ENCODE results near the gene FAM53A.

FAM53A gene

DNA sequence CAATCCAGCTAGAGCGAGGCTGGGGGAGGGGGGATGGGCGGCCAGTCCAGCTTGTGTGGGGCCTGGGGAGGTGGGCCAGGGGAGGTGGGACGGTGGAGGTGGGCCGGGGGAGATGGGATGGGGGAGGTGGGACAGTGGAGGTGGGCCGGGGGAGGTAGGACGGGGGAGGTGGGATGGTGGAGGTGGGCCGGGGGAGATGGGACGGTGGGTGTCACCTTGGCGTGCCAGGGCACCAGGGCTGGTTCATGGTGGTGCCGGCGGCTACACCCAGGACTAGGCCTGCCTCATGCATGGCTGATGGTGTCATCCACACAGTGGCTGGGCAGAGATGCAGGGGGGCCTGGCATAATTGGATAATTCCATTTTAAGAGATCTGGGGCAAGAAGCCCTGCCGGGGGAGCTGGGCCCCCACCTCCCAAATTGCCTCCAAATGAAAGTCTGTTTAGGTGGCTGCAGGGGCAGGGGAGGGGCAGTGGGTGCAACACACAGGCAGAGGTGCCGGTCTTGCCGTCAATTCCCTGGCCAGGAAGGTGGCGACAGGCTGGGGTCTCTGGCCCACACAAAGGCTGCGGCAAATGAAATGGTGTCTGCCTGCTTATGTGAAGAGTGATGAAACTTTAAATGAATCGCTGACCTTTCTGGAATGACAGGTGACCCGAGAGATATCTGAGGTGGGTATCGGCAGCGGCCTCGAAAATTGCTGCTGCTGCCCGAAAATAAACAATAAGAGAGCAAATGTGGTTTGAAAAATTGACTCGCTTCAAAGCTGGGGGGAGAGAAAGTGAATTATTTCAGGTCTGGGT lies 82.1 kb downstream of the FAM53A start:
- H3K36me3 ChIP-seq (ENCODE audit: insufficient read depth, low read length), result no peaks in the 10 kb centered on the region
- H3K27me3 ChIP-seq (ENCODE audit: insufficient read depth, low read length), result 0 out of 2 replicates have a peak, but pooled peaks cover 8% of the 10 kb centered on the region
- H3K79me2 ChIP-seq (ENCODE audit: control insufficient read depth, insufficient read depth, low read length, unreplicated experiment), result no peaks in the 10 kb centered on the region
- no peak overlapping the region for H3K4me3 ChIP-seq (ENCODE audit: low read depth, low read length)
- no peak overlapping the region for H2AFZ ChIP-seq (ENCODE audit: low read length, unreplicated experiment)
- peaks cover 10% of the 10 kb centered on the region for H3K4me1 ChIP-seq (ENCODE audit: control insufficient read depth, insufficient read depth, low read length, unreplicated experiment)
- no peak overlapping the region for H3K27ac ChIP-seq (ENCODE audit: low read depth, low read length)

- H3K27me3 ChIP-seq (ENCODE audit: insufficient read depth, low read length), result 0 out of 2 replicates have a peak, but pooled peaks cover 8% of the 10 kb centered on the region
- no peak overlapping the region for H3K4me3 ChIP-seq (ENCODE audit: low read depth, low read length)
- no peak overlapping the region for H3K27ac ChIP-seq (ENCODE audit: low read depth, low read length)
- no peak overlapping the region for H2AFZ ChIP-seq (ENCODE audit: low read length, unreplicated experiment)
- no peaks in the 10 kb centered on the region for H3K36me3 ChIP-seq (ENCODE audit: insufficient read depth, low read length)
- H3K79me2 ChIP-seq (ENCODE audit: control insufficient read depth, insufficient read depth, low read length, unreplicated experiment), result no peaks in the 10 kb centered on the region
- H3K4me1 ChIP-seq (ENCODE audit: control insufficient read depth, insufficient read depth, low read length, unreplicated experiment), result peaks cover 10% of the 10 kb centered on the region
Measured at GRCh38 chr4:1601533-1601835, 82.6 kb downstream of the FAM53A start.

- Histone ChIP-seq H3K4me1 (ENCODE audit: control insufficient read depth, insufficient read depth, low read length, unreplicated experiment) (peaks cover 10% of the 10 kb centered on the region), H2AFZ (ENCODE audit: low read length, unreplicated experiment) (no peak overlapping the region), H3K36me3 (ENCODE audit: insufficient read depth, low read length) (no peaks in the 10 kb centered on the region), H3K27me3 (ENCODE audit: insufficient read depth, low read length) (0 out of 2 replicates have a peak, but pooled peaks cover 8% of the 10 kb centered on the region), H3K4me3 (ENCODE audit: low read depth, low read length) (no peak overlapping the region), H3K79me2 (ENCODE audit: control insufficient read depth, insufficient read depth, low read length, unreplicated experiment) (no peaks in the 10 kb centered on the region), H3K27ac (ENCODE audit: low read depth, low read length) (no peak overlapping the region)
Measured at GRCh38 chr4:1600811-1601532, 83.1 kb downstream of the FAM53A start.

DNA sequence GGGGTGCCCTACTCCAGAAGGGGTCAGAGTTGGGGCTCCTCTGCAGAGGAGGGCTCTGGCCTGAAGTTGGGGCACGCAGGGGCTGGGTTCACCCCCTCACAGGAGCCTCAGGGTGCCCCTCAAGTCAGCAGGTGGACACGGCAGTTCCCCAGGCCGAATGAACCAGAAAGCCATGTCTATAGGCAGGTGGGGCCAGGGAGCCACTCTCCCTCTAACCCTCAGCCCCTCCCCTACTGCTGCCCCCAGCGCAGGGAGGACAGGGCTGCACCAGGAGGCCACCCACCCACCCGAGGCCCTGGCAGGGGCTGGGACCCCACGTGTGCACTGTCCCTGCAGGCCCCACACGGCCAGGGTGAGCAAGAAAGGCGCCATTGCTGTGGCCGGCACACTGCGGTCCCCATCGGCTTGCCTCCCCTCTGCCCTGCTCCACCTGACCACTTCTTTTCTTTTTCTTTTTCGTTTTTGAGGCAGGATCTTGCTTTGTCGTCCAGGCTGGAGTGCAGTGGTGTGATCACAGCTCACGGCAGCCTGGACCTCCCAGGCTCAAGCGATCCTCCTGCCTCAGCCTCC lies 83.8 kb downstream of the FAM53A start:
- 0 out of 2 replicates have a peak, but pooled peaks cover 8% of the 10 kb centered on the region for H3K27me3 ChIP-seq (ENCODE audit: insufficient read depth, low read length)
- no peaks in the 10 kb centered on the region for H3K79me2 ChIP-seq (ENCODE audit: control insufficient read depth, insufficient read depth, low read length, unreplicated experiment)
- H3K4me3 ChIP-seq (ENCODE audit: low read depth, low read length), result no peak overlapping the region
- peaks cover 10% of the 10 kb centered on the region for H3K4me1 ChIP-seq (ENCODE audit: control insufficient read depth, insufficient read depth, low read length, unreplicated experiment)
- no peak overlapping the region for H3K27ac ChIP-seq (ENCODE audit: low read depth, low read length)
- H2AFZ ChIP-seq (ENCODE audit: low read length, unreplicated experiment), result no peak overlapping the region
- H3K36me3 ChIP-seq (ENCODE audit: insufficient read depth, low read length), result no peaks in the 10 kb centered on the region

DNA sequence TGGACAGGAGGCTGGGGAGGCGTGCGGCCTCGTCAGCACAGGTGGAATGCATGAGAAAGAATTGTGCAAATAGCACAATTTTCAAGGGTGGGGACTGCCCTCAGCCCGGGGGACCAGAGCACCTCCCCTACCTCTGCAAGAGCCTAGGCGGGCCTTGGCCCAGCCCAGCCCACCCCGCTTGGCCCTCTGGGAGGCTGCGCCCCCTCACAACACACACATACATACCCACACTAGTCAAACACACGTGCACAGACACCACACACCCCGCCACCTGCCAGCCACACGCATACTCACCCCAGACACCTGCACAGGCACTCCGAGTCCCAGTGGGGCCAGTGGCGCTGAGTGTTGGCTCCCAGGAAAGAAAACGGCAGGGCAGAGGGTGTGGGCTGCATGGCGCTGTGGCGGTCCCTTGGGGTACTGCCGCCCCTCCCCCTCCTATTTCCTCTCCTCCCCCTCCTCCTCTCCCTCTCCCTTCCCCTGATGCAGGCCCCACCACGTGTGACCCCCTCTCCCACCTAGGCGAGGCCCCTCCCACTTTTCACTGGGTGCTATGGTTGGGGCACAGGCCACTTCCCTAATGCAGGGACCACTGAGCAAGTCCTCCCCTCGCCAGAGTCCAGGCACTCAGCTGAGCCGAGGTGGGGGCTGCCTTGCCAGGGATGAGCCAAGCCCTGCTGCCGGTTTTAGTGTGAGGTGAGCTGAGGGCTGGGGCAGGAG lies 84.5 kb downstream of the FAM53A start:
- no peak overlapping the region for H3K4me3 ChIP-seq (ENCODE audit: low read depth, low read length)
- H3K27ac ChIP-seq (ENCODE audit: low read depth, low read length), result no peak overlapping the region
- H3K27me3 ChIP-seq (ENCODE audit: insufficient read depth, low read length), result 0 out of 2 replicates have a peak, but pooled peaks cover 4% of the 10 kb centered on the region
- H3K4me1 ChIP-seq (ENCODE audit: control insufficient read depth, insufficient read depth, low read length, unreplicated experiment), result peaks cover 10% of the 10 kb centered on the region
- H2AFZ ChIP-seq (ENCODE audit: low read length, unreplicated experiment), result no peak overlapping the region
- H3K79me2 ChIP-seq (ENCODE audit: control insufficient read depth, insufficient read depth, low read length, unreplicated experiment), result no peaks in the 10 kb centered on the region
- no peaks in the 10 kb centered on the region for H3K36me3 ChIP-seq (ENCODE audit: insufficient read depth, low read length)

GRCh38 chr4:1599026-1599481 lies 85.1 kb downstream of the FAM53A start:
- Histone ChIP-seq H2AFZ (ENCODE audit: low read length, unreplicated experiment) (no peak overlapping the region), H3K79me2 (ENCODE audit: control insufficient read depth, insufficient read depth, low read length, unreplicated experiment) (no peaks in the 10 kb centered on the region), H3K27ac (ENCODE audit: low read depth, low read length) (no peak overlapping the region), H3K4me1 (ENCODE audit: control insufficient read depth, insufficient read depth, low read length, unreplicated experiment) (peaks cover 6% of the 10 kb centered on the region), H3K36me3 (ENCODE audit: insufficient read depth, low read length) (no peaks in the 10 kb centered on the region), H3K27me3 (ENCODE audit: insufficient read depth, low read length) (peaks cover 4% of the 10 kb centered on the region; the same call in 1 of the 2 replicates), H3K4me3 (ENCODE audit: low read depth, low read length) (no peak overlapping the region)

DNA sequence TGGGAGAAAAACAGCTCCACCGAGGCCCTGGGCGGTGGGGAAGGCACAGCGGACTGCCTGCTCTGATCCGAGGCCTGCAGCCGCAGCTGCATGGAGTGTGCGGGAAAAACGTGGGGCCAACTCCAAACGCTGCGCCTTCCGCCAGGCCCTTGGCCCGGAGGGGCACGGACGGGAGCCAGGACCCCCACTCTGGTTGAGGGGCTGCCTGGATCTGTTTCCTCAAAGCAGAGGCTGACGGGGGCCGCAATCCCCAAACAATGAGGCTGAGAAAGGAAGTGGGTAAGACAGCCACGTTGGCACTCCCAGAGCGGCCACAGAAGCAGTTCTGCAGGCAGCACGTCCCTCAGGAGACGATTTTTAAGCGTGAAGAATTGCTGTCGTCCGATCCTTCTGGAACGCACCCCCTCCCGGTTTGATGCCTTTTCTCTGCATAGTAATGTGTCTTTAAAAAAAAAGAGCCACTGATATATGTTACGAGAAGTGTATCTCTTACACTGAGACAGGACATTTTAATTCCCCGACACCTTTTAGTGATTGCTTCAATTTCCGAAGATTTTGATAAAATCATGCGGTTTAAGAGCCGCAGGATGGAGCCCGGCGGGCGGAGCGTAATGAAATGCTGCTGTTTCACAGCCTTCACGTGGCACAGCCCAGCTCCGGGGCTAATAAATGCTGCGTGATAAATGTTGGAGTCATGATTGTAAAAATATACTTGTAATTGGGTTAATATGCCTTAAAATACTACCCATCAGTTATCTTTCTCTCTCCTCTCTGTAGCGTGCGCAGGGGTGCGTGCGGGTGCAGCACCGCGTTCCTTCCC lies 85.7 kb downstream of the FAM53A start:
- H3K4me1 ChIP-seq (ENCODE audit: control insufficient read depth, insufficient read depth, low read length, unreplicated experiment), result no peaks in the 10 kb centered on the region
- no peaks in the 10 kb centered on the region for H3K79me2 ChIP-seq (ENCODE audit: control insufficient read depth, insufficient read depth, low read length, unreplicated experiment)
- peaks cover 8% of the 10 kb centered on the region; the same call in 1 of the 2 replicates for H3K27me3 ChIP-seq (ENCODE audit: insufficient read depth, low read length)
- no peak overlapping the region for H3K27ac ChIP-seq (ENCODE audit: low read depth, low read length)
- H3K4me3 ChIP-seq (ENCODE audit: low read depth, low read length), result no peak overlapping the region
- no peaks in the 10 kb centered on the region for H3K36me3 ChIP-seq (ENCODE audit: insufficient read depth, low read length)
- no peak overlapping the region for H2AFZ ChIP-seq (ENCODE audit: low read length, unreplicated experiment)

- Histone ChIP-seq H3K4me1 (ENCODE audit: control insufficient read depth, insufficient read depth, low read length, unreplicated experiment) (no peaks in the 10 kb centered on the region), H3K4me3 (ENCODE audit: low read depth, low read length) (no peak overlapping the region), H3K36me3 (ENCODE audit: insufficient read depth, low read length) (no peaks in the 10 kb centered on the region), H2AFZ (ENCODE audit: low read length, unreplicated experiment) (no peak overlapping the region), H3K27me3 (ENCODE audit: insufficient read depth, low read length) (peaks cover 8% of the 10 kb centered on the region; the same call in 1 of the 2 replicates), H3K79me2 (ENCODE audit: control insufficient read depth, insufficient read depth, low read length, unreplicated experiment) (no peaks in the 10 kb centered on the region), H3K27ac (ENCODE audit: low read depth, low read length) (no peak overlapping the region)
Measured at GRCh38 chr4:1597021-1597931, 86.8 kb downstream of the FAM53A start.

DNA sequence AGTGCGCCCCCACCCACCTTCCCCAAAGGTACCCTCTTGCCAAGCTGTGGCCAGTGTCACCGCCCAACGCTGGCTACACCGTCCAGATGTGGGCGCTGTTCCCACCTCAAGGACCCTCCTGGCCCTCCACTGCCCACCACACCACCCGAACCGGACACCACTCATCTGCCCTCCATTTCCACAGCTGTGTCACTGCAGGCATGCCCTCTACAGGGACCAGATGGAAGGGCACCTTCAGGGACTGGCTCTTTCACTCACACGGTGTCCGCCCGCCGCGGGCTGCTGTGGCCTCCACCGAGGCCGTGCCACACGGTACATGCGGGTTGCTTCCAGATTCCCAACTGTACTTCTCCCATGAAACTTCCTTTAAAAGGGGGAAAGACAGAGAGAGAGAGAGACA lies 87.7 kb downstream of the FAM53A start:
- Histone ChIP-seq H3K4me3 (ENCODE audit: low read depth, low read length) (no peak overlapping the region), H3K36me3 (ENCODE audit: insufficient read depth, low read length) (no peaks in the 10 kb centered on the region), H3K27ac (ENCODE audit: low read depth, low read length) (no peak overlapping the region), H3K79me2 (ENCODE audit: control insufficient read depth, insufficient read depth, low read length, unreplicated experiment) (no peaks in the 10 kb centered on the region), H2AFZ (ENCODE audit: low read length, unreplicated experiment) (no peak overlapping the region), H3K27me3 (ENCODE audit: insufficient read depth, low read length) (peaks cover 8% of the 10 kb centered on the region; the same call in 1 of the 2 replicates), H3K4me1 (ENCODE audit: control insufficient read depth, insufficient read depth, low read length, unreplicated experiment) (no peaks in the 10 kb centered on the region)
